Activated CD8-positive, alpha-beta memory T cell treated with anti-CD3 and anti-CD28 coated beads for 36 hours (primary cell): ENCODE measurements around the gene ARFRP1. TPM values are rescaled to one million over a fixed set of nuclear protein-coding genes. Genes with fewer than 3 reads are reported as not detected.

ENCODE experiments used
- CTCF ChIA-PET: fragments of 350-600 bp; sonication (Branson Sonifier 250); formaldehyde crosslinking; loops from one replicate; lab custom pipeline; 2021; ENCODE audit warnings: antibody characterized with exemption; lab: Charles Lee
- POLR2A ChIA-PET: fragments of 350-600 bp; sonication (Branson Sonifier 250); formaldehyde crosslinking; loops from one replicate; lab custom pipeline; 2021; ENCODE audit warnings: antibody characterized with exemption; lab: Charles Lee
- total RNA-seq, 2 experiments: library from RNA; stranded (reverse); gene quantifications; one replicate each; pipeline ENCODE4 v1.2.3, GENCODE V29; 2021

ARFRP1 gene
- total RNA-seq, 2 experiments from 2014 or later, result 63.7 to 65.2 TPM

- ChIA-PET CTCF (no interaction called here), POLR2A (no interaction called here)
Observed at GRCh38 chr20:63690003-63690897, 17.5 kb downstream of the ARFRP1 start.

- ChIA-PET POLR2A (interaction anchor here (1.0 kb wide), 1 partner anchor 48 kb away, joined by 3 read pairs; no protein-coding TSS in a partner anchor), CTCF (no interaction called here)
Observed at GRCh38 chr20:63689046-63690002, 18.5 kb downstream of the ARFRP1 start.

GRCh38 chr20:63688228-63689045 is 19.3 kb downstream of the ARFRP1 start:
- CTCF ChIA-PET, result no interaction called here
- POLR2A ChIA-PET, result interaction anchor here (1.0 kb wide), 1 partner anchor 47 kb away, joined by 3 read pairs; no protein-coding TSS in a partner anchor

GRCh38 chr20:63687419-63688178 is 20.2 kb downstream of the ARFRP1 start:
- ChIA-PET POLR2A (no interaction called here), CTCF (no interaction called here)

GRCh38 chr20:63686492-63687321 is 21.1 kb downstream of the ARFRP1 start:
- ChIA-PET CTCF (no interaction called here), POLR2A (no interaction called here)

- ChIA-PET CTCF (no interaction called here), POLR2A (no interaction called here)
Observed at GRCh38 chr20:63686094-63686491, 21.7 kb downstream of the ARFRP1 start.

- ChIA-PET CTCF (no interaction called here), POLR2A (no interaction called here)
Observed at GRCh38 chr20:63685269-63686026, 22.3 kb downstream of the ARFRP1 start.

GRCh38 chr20:63682384-63683139 is 25.2 kb downstream of the ARFRP1 start:
- ChIA-PET CTCF (no interaction called here), POLR2A (interaction anchor here (0.5 kb wide), 1 partner anchor 82 kb away, joined by 3 read pairs; no protein-coding TSS in a partner anchor)

- ChIA-PET POLR2A (no interaction called here), CTCF (no interaction called here)
Observed at GRCh38 chr20:63681609-63682142, 26.1 kb downstream of the ARFRP1 start.

- CTCF ChIA-PET, result no interaction called here
- POLR2A ChIA-PET, result no interaction called here
Observed at GRCh38 chr20:63680857-63681608, 26.7 kb downstream of the ARFRP1 start.

- CTCF ChIA-PET, result no interaction called here
- POLR2A ChIA-PET, result no interaction called here
Observed at GRCh38 chr20:63680427-63680826, 27.3 kb downstream of the ARFRP1 start.

GRCh38 chr20:63679799-63680305 is 27.9 kb downstream of the ARFRP1 start:
- POLR2A ChIA-PET, result no interaction called here
- CTCF ChIA-PET, result interaction anchor here (0.6 kb wide), 1 partner anchor 46 kb away, joined by 3 read pairs; no protein-coding TSS in a partner anchor

- CTCF ChIA-PET, result interaction anchor here (0.6 kb wide), 1 partner anchor 47 kb away, joined by 3 read pairs; no protein-coding TSS in a partner anchor
- POLR2A ChIA-PET, result no interaction called here
Observed at GRCh38 chr20:63678667-63679465, 28.9 kb downstream of the ARFRP1 start.

- POLR2A ChIA-PET, result no interaction called here
- CTCF ChIA-PET, result no interaction called here
Observed at GRCh38 chr20:63678071-63678470, 29.7 kb downstream of the ARFRP1 start.
